K562 (cell line): Measurements from ENCODE around the gene SHROOM3.

Experiments used
- CTCF ChIP-seq, 3 experiments: IDR thresholded peaks in 2 of 3; conservative IDR thresholded peaks in 1 of 3; 2 replicates each; pipeline ENCODE4 v1.5.1; 2011 to 2012; ENCODE audit warnings: low read length in 3 of 3, mild to moderate bottlenecking in 3 of 3, control low read depth in 2 of 3, improper control_type of control experiment in 1 of 3, inconsistent platforms in 1 of 3, low read depth in 1 of 3, mixed read lengths in 1 of 3, moderate library complexity in 1 of 3; ENCODE audit not compliant: insufficient read depth in 2 of 3
- EP300 ChIP-seq: IDR thresholded peaks from 2 replicates; pipeline ENCODE4 v1.6.1; 2012; ENCODE audit warnings: low read length, improper control_type of control experiment
- GATA2 ChIP-seq: sonication (generic); formaldehyde crosslinking; IDR thresholded peaks from 2 replicates; pipeline ENCODE4 v1.4.0; 2020; ENCODE audit warnings: mild to moderate bottlenecking, missing genetic modification reagents
- TF ChIP-seq, protein P1 (sequence below): fragments of 150-350 bp; IDR thresholded peaks from 2 replicates; pipeline ENCODE4 v1.6.1; 2014; ENCODE audit warnings: low read depth, mild to moderate bottlenecking, low read length, borderline replicate concordance

GRCh38 chr4:76525751-76526150 lies 90.7 kb downstream of the SHROOM3 start:
- TF ChIP-seq GATA2 (CRISPR knock-in tag): no peak
- no peak for TF ChIP-seq CTCF (IDR thresholded peaks at IDR 0.05 in 2 of 3, conservative IDR thresholded peaks at IDR 0.05 in 1 of 3; ENCODE audit: insufficient read depth in 2 of 3, low read depth in 1 of 3, low read length in 3 of 3)
- no peak for TF ChIP-seq EP300
- TF ChIP-seq, protein P1, sequence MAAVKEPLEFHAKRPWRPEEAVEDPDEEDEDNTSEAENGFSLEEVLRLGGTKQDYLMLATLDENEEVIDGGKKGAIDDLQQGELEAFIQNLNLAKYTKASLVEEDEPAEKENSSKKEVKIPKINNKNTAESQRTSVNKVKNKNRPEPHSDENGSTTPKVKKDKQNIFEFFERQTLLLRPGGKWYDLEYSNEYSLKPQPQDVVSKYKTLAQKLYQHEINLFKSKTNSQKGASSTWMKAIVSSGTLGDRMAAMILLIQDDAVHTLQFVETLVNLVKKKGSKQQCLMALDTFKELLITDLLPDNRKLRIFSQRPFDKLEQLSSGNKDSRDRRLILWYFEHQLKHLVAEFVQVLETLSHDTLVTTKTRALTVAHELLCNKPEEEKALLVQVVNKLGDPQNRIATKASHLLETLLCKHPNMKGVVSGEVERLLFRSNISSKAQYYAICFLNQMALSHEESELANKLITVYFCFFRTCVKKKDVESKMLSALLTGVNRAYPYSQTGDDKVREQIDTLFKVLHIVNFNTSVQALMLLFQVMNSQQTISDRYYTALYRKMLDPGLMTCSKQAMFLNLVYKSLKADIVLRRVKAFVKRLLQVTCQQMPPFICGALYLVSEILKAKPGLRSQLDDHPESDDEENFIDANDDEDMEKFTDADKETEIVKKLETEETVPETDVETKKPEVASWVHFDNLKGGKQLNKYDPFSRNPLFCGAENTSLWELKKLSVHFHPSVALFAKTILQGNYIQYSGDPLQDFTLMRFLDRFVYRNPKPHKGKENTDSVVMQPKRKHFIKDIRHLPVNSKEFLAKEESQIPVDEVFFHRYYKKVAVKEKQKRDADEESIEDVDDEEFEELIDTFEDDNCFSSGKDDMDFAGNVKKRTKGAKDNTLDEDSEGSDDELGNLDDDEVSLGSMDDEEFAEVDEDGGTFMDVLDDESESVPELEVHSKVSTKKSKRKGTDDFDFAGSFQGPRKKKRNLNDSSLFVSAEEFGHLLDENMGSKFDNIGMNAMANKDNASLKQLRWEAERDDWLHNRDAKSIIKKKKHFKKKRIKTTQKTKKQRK: no peak
